ENCODE measurements around the gene FAM237A.

The FAM237A gene

GRCh38 chr2:206688990-206689389 lies 46.7 kb downstream of the FAM237A start:
- DNase-seq (ENCODE audit: low read depth): no peak

GRCh38 chr2:206692971-206693370 lies 50.7 kb downstream of the FAM237A start:
- DNase-seq (ENCODE audit: low read depth): no peak

- DNase-seq (ENCODE audit: low read depth): peak; percentile 66
Measured at GRCh38 chr2:206693399-206694137, 51.3 kb downstream of the FAM237A start.

- peak; percentile 2 for DNase-seq (ENCODE audit: low read depth)
Measured at GRCh38 chr2:206696910-206697309, 54.6 kb downstream of the FAM237A start.

GRCh38 chr2:206698811-206699210 lies 56.5 kb downstream of the FAM237A start:
- no peak for DNase-seq (ENCODE audit: low read depth)
